ENCODE results near the gene ATP11A.
A peak's percentile ranks its signal among the peaks of the same experiment; 100 is the strongest.
"Not testable (repeated sequence)": the region's sequence is repeated elsewhere in the genome, so short reads cannot be mapped to it uniquely, and the experiment has no call there.

ATP11A gene

GRCh38 chr13:112783135-112783977 lies 93.5 kb downstream of the ATP11A start:
- TF ChIP-seq, protein P1, sequence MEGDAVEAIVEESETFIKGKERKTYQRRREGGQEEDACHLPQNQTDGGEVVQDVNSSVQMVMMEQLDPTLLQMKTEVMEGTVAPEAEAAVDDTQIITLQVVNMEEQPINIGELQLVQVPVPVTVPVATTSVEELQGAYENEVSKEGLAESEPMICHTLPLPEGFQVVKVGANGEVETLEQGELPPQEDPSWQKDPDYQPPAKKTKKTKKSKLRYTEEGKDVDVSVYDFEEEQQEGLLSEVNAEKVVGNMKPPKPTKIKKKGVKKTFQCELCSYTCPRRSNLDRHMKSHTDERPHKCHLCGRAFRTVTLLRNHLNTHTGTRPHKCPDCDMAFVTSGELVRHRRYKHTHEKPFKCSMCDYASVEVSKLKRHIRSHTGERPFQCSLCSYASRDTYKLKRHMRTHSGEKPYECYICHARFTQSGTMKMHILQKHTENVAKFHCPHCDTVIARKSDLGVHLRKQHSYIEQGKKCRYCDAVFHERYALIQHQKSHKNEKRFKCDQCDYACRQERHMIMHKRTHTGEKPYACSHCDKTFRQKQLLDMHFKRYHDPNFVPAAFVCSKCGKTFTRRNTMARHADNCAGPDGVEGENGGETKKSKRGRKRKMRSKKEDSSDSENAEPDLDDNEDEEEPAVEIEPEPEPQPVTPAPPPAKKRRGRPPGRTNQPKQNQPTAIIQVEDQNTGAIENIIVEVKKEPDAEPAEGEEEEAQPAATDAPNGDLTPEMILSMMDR (IDR thresholded peaks at IDR 0.05; ENCODE audit: low read depth, low read length) = no peak
- in situ Hi-C loops (cut with HindIII; ENCODE audit: low sequenced_read_pairs) = no loop called here
- H3K4me3 ChIP-seq (ENCODE audit: low read depth, low read length) = no peak overlapping the region
- peak; percentile 44 for DNase-seq (ENCODE audit: low read depth, low spot score)

- DNase-seq (ENCODE audit: low read depth, low spot score) = no peak
- TF ChIP-seq, protein P1 (IDR thresholded peaks at IDR 0.05; ENCODE audit: low read depth, low read length) = no peak
- H3K4me3 ChIP-seq (ENCODE audit: low read depth, low read length) = no peak overlapping the region
- in situ Hi-C loops (cut with HindIII; ENCODE audit: low sequenced_read_pairs) = no loop called here
Measured at GRCh38 chr13:112783978-112784371, 94.1 kb downstream of the ATP11A start.

DNA sequence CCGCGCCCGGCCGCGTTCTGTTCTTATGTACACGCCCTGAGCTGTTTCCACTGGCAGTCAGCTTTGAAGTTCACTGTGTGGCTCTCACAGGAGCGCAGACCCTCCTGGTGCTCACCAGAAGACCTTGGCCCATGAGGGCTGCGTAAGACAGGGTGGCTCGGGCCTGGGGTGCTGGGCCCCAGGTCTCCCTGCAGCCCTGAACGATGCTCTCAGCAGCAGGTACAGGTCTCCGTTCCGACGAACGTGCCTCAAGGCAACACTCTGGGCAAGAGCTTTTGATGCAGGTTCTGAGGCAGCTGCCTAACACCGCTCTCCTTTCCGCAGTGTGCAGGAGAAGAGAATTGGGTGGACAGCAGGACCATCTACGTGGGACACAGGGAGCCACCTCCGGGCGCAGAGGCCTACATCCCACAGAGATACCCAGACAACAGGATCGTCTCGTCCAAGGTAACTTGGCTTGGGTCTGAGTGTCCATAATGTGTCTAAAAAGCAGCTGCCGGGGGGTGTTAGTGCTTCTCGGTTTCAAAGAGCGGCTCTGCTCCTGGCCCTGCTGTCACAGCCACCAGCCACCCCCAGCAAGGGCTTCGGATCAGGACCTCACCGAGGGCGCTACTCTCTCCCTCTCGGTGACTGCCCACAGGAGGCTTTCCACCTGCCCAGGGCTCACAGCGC lies 95.1 kb downstream of the ATP11A start:
- DNase-seq (ENCODE audit: low read depth, low spot score) = no peak
- TF ChIP-seq, protein P1 (IDR thresholded peaks at IDR 0.05; ENCODE audit: low read depth, low read length) = no peak
- in situ Hi-C loops (cut with HindIII; ENCODE audit: low sequenced_read_pairs) = no loop called here
- no peak overlapping the region for H3K4me3 ChIP-seq (ENCODE audit: low read depth, low read length)

GRCh38 chr13:112785483-112785856 lies 95.6 kb downstream of the ATP11A start:
- in situ Hi-C loops (cut with HindIII; ENCODE audit: low sequenced_read_pairs) = no loop called here
- no peak overlapping the region for H3K4me3 ChIP-seq (ENCODE audit: low read depth, low read length)
- TF ChIP-seq, protein P1 (IDR thresholded peaks at IDR 0.05; ENCODE audit: low read depth, low read length) = no peak
- no peak for DNase-seq (ENCODE audit: low read depth, low spot score)

DNA sequence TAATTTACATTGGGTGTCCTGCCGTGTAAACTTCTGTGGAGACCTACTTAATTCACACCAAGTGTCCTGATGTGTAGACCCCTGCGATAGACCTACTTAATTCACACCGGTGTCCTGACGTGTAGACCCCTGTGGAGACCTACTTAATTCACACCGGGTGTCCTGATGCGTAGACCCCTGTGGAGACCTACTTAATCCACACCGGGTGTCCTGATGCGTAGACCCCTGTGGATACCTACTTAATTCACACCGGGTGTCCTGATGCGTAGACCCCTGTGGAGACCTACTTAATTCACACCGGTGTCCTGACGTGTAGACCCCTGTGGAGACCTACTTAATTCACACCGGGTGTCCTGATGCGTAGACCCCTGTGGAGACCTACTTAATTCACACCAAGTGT lies 97.0 kb downstream of the ATP11A start:
- DNase-seq (ENCODE audit: low read depth, low spot score); H3K4me3 ChIP-seq (ENCODE audit: low read depth, low read length); in situ Hi-C loops (cut with HindIII; ENCODE audit: low sequenced_read_pairs): not testable (repeated sequence)

DNA sequence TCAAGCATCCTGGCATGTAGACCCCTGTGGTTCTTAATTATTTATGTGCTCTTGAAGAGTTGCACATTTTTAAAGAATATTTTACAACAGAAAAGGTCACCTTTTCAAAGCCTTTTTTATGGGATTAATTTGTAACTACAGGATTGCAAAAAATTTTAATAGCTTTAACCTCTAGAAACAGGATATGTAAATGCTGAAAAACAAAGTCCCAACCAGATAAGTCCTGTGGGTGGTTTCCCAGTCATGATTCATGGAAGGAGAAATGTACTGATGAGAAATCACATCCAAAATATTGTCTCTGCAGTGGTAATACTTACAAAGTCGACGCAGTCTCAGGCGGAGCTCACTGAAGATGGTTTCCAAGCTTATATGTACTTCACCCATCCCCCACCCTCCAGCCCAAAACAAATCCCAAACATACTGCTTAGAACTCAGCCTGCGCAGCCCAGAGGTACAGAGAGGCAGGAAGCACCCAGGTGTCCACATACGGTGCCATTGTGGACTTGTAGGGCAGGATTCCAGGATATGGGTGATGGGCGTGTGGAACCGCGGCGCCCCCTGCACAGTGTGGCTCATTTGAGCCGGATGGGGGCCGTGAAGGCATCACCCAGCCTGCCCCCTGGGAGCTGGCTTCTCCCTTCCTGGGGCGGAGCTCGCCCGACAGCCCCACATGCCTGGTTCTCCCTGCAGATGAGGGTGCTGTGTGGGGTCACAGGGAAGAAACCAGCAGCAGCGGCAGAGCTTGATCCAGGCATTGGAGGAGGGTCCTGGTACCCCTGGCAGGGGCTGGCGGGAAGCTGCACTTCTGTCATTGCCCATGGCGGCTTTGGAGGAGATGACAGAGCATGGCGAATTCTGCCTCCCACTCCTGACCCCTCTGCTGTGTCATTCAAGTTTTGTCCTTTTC lies 101.2 kb downstream of the ATP11A start:
- H3K4me3 ChIP-seq (ENCODE audit: low read depth, low read length) = no peak overlapping the region
- TF ChIP-seq, protein P1 (IDR thresholded peaks at IDR 0.05; ENCODE audit: low read depth, low read length) = no peak
- DNase-seq (ENCODE audit: low read depth, low spot score) = no peak
- in situ Hi-C loops (cut with HindIII; ENCODE audit: low sequenced_read_pairs) = no loop called here

Data from astrocyte of the spinal cord (primary cell).